IMR-90 (cell line): Measurements from ENCODE around the gene R3HDM2. TPM values are rescaled to one million over a fixed set of nuclear protein-coding genes. Genes with fewer than 3 reads are reported as not detected.
A peak's percentile ranks its signal among the peaks of the same experiment; 100 is the strongest.

Source experiments
- ATAC-seq: fragments of 200-7000 bp; cut with Tn5 transposase; 2 replicates; pipeline ENCODE4 v1.9.1; 2020; ENCODE audit warnings: low read depth, mild to moderate bottlenecking, moderate library complexity
- BruUV-seq: library from RNA; stranded (reverse); fragments of 400-500 nt; replicated peaks from 2 replicates; lab custom pipeline; 2021; lab: Mats Ljungman, UMichigan
- CTCF ChIA-PET: fragments of 300-600 bp; formaldehyde crosslinking; extraction: SDS; loops from one replicate; lab custom pipeline; 2021; ENCODE audit warnings: antibody characterized with exemption; lab: Yijun Ruan, JAX
- POLR2A ChIA-PET: fragments of 300-600 bp; sonication (Branson Sonifier 250); formaldehyde crosslinking; loops from one replicate; lab custom pipeline; 2022; ENCODE audit warnings: antibody characterized with exemption; ENCODE audit not compliant: unreplicated experiment; lab: Charles Lee
- DNase-seq: peaks from one replicate; pipeline ENCODE4 v3.0.0; 2013
- H2AFZ ChIP-seq: replicated peaks from 2 replicates; pipeline ENCODE3; 2013; ENCODE audit warnings: low read length, mild to moderate bottlenecking; ENCODE audit not compliant: poor library complexity
- H2AK5ac ChIP-seq: 2 replicates; pipeline ENCODE4 v1.6.1; 2013; ENCODE audit warnings: low read depth, low read length, inconsistent platforms
- H2AK9ac ChIP-seq: replicated peaks from 2 replicates; pipeline ENCODE3; 2013; ENCODE audit warnings: mild to moderate bottlenecking, low read depth, low read length, moderate library complexity; ENCODE audit not compliant: poor library complexity
- H2BK120ac ChIP-seq: 2 replicates; pipeline ENCODE4 v1.6.1; 2013; ENCODE audit warnings: low read depth, low read length, inconsistent platforms
- H2BK15ac ChIP-seq: 3 replicates; pipeline ENCODE4 v1.6.1; 2013; ENCODE audit warnings: low read depth, low read length, inconsistent platforms
- H2BK20ac ChIP-seq: 2 replicates; pipeline ENCODE4 v1.6.1; 2013; ENCODE audit warnings: low read depth, mild to moderate bottlenecking, inconsistent platforms, low read length, moderate library complexity
- H2BK5ac ChIP-seq: 2 replicates; pipeline ENCODE4 v1.6.1; 2013; ENCODE audit warnings: mild to moderate bottlenecking, low read depth, low read length, inconsistent platforms; ENCODE audit not compliant: poor library complexity, severe bottlenecking
- H3K14ac ChIP-seq: replicated peaks from 2 replicates; pipeline ENCODE4 v1.6.1; 2013; ENCODE audit warnings: low read depth, low read length, inconsistent platforms
- H3K18ac ChIP-seq: 2 replicates; pipeline ENCODE4 v1.6.1; 2013; ENCODE audit warnings: low read depth, low read length, control low read depth
- H3K23ac ChIP-seq: 2 replicates; pipeline ENCODE4 v1.6.1; 2013; ENCODE audit warnings: low read depth, low read length, inconsistent platforms
- H3K27ac ChIP-seq: 2 replicates; pipeline ENCODE4 v1.5.1; 2013; ENCODE audit warnings: mild to moderate bottlenecking, control low read depth, low read length; ENCODE audit not compliant: insufficient read depth
- H3K27me3 ChIP-seq: 2 replicates; pipeline ENCODE4 v1.6.1; 2013; ENCODE audit warnings: low read length; ENCODE audit not compliant: control insufficient read depth, insufficient read depth
- H3K36me3 ChIP-seq: 2 replicates; pipeline ENCODE4 v1.6.1; 2013; ENCODE audit warnings: low read length, mixed read lengths; ENCODE audit not compliant: control insufficient read depth, insufficient read depth
- H3K4ac ChIP-seq: 2 replicates; pipeline ENCODE4 v1.6.1; 2013; ENCODE audit warnings: low read depth, low read length, inconsistent platforms
- H3K4me1 ChIP-seq: 2 replicates; pipeline ENCODE4 v1.6.1; 2013; ENCODE audit warnings: low read length, mixed read lengths; ENCODE audit not compliant: control insufficient read depth, insufficient read depth
- H3K4me2 ChIP-seq: 2 replicates; pipeline ENCODE4 v1.6.1; 2013; ENCODE audit warnings: low read depth, mild to moderate bottlenecking, control low read depth, low read length, moderate library complexity
- H3K4me3 ChIP-seq: 2 replicates; pipeline ENCODE4 v1.5.1; 2013; ENCODE audit warnings: low read depth, mild to moderate bottlenecking, control low read depth, low read length, moderate library complexity; ENCODE audit not compliant: insufficient read depth
- H3K56ac ChIP-seq: 2 replicates; pipeline ENCODE4 v1.6.1; 2013; ENCODE audit warnings: low read length, inconsistent platforms; ENCODE audit not compliant: insufficient read depth; ENCODE audit errors: extremely low read depth
- H3K79me1 ChIP-seq, 2 experiments: 2 replicates each; pipeline ENCODE4 v1.6.1; 2013; ENCODE audit warnings: low read length in 2 of 2, inconsistent platforms in 1 of 2, low read depth in 1 of 2
- H3K9ac ChIP-seq: 2 replicates; pipeline ENCODE4 v1.6.1; 2013; ENCODE audit warnings: low read depth, low read length, control low read depth
- H3K9me1 ChIP-seq: 2 replicates; pipeline ENCODE4 v1.6.1; 2013; ENCODE audit warnings: low read length, inconsistent platforms; ENCODE audit not compliant: insufficient read depth
- H3K9me3 ChIP-seq: 2 replicates; pipeline ENCODE4 v1.6.1; 2013; ENCODE audit warnings: low read length; ENCODE audit not compliant: control insufficient read depth, insufficient read depth
- H4K20me1 ChIP-seq: 2 replicates; pipeline ENCODE4 v1.6.1; 2013; ENCODE audit warnings: low read length, inconsistent platforms; ENCODE audit not compliant: insufficient read depth
- H4K5ac ChIP-seq: 2 replicates; pipeline ENCODE4 v1.6.1; 2013; ENCODE audit warnings: mild to moderate bottlenecking, low read depth, low read length, control low read depth
- H4K8ac ChIP-seq, 2 experiments: 2 replicates each; pipeline ENCODE4 v1.6.1; 2013; ENCODE audit warnings: low read depth in 2 of 2, low read length in 2 of 2, control low read depth in 1 of 2, inconsistent platforms in 1 of 2
- H4K91ac ChIP-seq: 2 replicates; pipeline ENCODE4 v1.6.1; 2013; ENCODE audit warnings: low read depth, low read length, inconsistent platforms; ENCODE audit not compliant: insufficient read depth
- CHD1 ChIP-seq: IDR thresholded peaks from 2 replicates; pipeline ENCODE4 v1.6.1; 2012; ENCODE audit warnings: low read depth, low read length, improper control_type of control experiment
- MXI1 ChIP-seq: IDR thresholded peaks from 2 replicates; pipeline ENCODE4 v1.6.1; 2012; ENCODE audit warnings: low read depth, mild to moderate bottlenecking, low read length, moderate library complexity, borderline replicate concordance
- RAD21 ChIP-seq: IDR thresholded peaks from 2 replicates; pipeline ENCODE4 v1.6.1; 2012; ENCODE audit warnings: low read length, improper control_type of control experiment
- RFX5 ChIP-seq: IDR thresholded peaks from 2 replicates; pipeline ENCODE4 v1.8.0; 2012; ENCODE audit warnings: low read depth, mild to moderate bottlenecking, low read length, moderate library complexity
- SMC3 ChIP-seq: fragments of 150-350 bp; IDR thresholded peaks from 2 replicates; pipeline ENCODE4 v1.6.1; 2016; ENCODE audit warnings: low read depth, mild to moderate bottlenecking, antibody characterized with exemption, low read length, moderate library complexity
- WGBS, 2 experiments: methylation state at CpG; one replicate each; pipeline versions ENCODE4 v1.1.5 to v1.1.7; 2013; ENCODE audit warnings: missing lambda C conversion rate in 2 of 2; ENCODE audit not compliant: insufficient read length in 1 of 2; ENCODE audit errors: extremely low coverage in 2 of 2; 5-methylcytosine and 5-hydroxymethylcytosine counted together
- dilution Hi-C: fragments of 300-500 bp; cut with HindIII; formaldehyde crosslinking; loops from one replicate; pipeline ENCODE4 v1.14.3; 2018; ENCODE audit warnings: low sequenced_read_pairs; ENCODE audit not compliant: unreplicated experiment
- in situ Hi-C: fragments of 300-500 bp; cut with MboI; formaldehyde crosslinking; loops from 3 replicates; pipeline ENCODE4 v1.14.3; 2019; ENCODE audit warnings: low sequenced_read_pairs, inconsistent platforms, mixed read lengths
- intact Hi-C: fragments of 100-400 bp; cut with micrococcal nuclease; formaldehyde crosslinking; loops from 2 replicates; pipeline ENCODE4 v1.10.0; 2022
- polyA plus RNA-seq, 3 experiments: library from polyadenylated mRNA; depleted of rRNA; stranded (reverse); fragments of >200 nt; gene quantifications; 2 replicates each; pipeline ENCODE4 v1.2.3, GENCODE V29; 2012; ENCODE audit warnings: low replicate concordance in 1 of 3
- total RNA-seq: library from RNA; depleted of rRNA; stranded (reverse); fragments of >200 nt; gene quantifications from 2 replicates; pipeline ENCODE4 v1.2.3, GENCODE V29; 2012

R3HDM2 gene
- total and polyA plus RNA-seq, 2 of the 4 experiments (the other 2 are of a cell fraction) = 7.5 to 28.4 TPM

DNA sequence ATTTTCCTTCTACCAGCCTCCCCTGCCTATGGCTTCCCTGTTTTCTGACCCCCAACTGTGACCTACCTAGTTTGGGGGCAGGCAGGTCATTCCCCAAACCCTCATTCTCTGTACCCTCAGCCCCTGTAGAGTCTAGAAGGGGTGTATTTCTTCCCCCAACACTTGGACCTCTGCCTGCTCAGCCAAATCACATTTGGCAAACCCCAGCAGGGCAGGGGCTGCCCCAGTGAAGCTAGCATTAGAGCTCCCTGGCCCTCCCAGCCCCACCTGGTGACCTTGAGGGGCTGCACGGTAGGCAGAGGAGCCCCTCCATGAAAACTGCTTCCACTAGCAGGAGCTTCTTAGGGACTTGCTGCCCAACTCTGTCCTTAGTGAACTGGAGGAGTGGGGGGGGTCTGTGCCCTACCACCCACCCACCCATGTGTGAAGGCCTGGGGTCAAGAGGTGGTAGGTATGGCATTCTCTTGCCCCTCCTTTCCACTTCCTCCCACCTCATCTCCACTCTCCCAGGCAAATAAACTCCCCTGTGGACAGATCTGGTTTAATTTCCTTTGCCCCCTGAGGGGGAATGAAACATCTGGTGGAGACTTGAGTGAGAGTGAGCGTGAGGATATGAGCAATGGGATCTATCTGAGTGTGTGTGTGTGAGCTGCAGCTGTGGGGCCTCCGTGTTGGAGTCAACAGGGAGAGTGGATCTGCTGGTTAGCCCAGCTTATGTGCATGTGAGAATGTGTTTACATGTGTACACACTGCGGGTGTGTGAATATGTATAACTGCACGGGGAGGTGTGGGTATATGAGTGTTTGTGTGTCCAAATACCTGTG is 212.6 kb downstream of the R3HDM2 start:
- Histone ChIP-seq H2BK120ac (no peak overlapping the region), H3K9ac (no peak overlapping the region), H3K18ac (no peak overlapping the region), H3K9me3 (no peaks in the 10 kb centered on the region), H2BK20ac (no peak overlapping the region), H3K27me3 (peaks cover 79% of the 10 kb centered on the region), H2AK5ac (no peak overlapping the region), H4K91ac (no peak overlapping the region), H3K4me1 (peaks cover 7% of the 10 kb centered on the region), H2BK15ac (no peak overlapping the region), H3K27ac (no peak overlapping the region), H3K23ac (no peak overlapping the region), H3K14ac (no peak overlapping the region), H4K8ac (no peak overlapping the region), H2BK5ac (no peak overlapping the region), H3K79me1 (peaks cover 0 to 7% of the 10 kb centered on the region in 2 experiments; a peak in 1 of 4 replicates), H3K4me2 (no peak overlapping the region; the same call in 1 of the 2 replicates), H4K20me1 (peaks cover 44% of the 10 kb centered on the region), H3K4ac (no peak overlapping the region), H3K36me3 (peaks cover 8% of the 10 kb centered on the region; the same call in 1 of the 2 replicates), H3K4me3 (no peak overlapping the region), H4K5ac (no peak overlapping the region), H3K9me1 (no peaks in the 10 kb centered on the region), H2AK9ac (peak overlapping the region; percentile 91), H3K56ac (no peak overlapping the region), H2AFZ (peak overlapping the region; percentile 79)
- DNase-seq = peak; percentile 70
- CTCF ChIA-PET = interaction anchor here (1.0 to 1.1 kb wide), 2 partner anchors 21 to 24 kb away, joined by 3 to 5 read pairs; no protein-coding TSS in a partner anchor
- 38% methylated on average over 3 of the region's 5 CpGs; no CpG with 5 or more reads in 1 of the 2 experiments for WGBS, 2 experiments
- ATAC-seq = no peak
- in situ Hi-C loops (no loop called here), intact Hi-C loops (no loop called here), dilution Hi-C loops (no loop called here)
- BruUV-seq = no TSS peak
- POLR2A ChIA-PET = interaction anchor here (1.0 kb wide), 1 partner anchor 11 kb away, joined by 4 read pairs; the partner anchor contains the start of gene SHMT2
- TF ChIP-seq RFX5 (no peak), CHD1 (no peak), RAD21 (no peak), MXI1 (no peak), SMC3 (no peak)
